GM12873 (cell line): ENCODE results near the gene ZNF566.

Source experiments
- CTCF ChIP-seq: IDR thresholded peaks from 2 replicates; pipeline ENCODE4 v1.5.1; 2012; ENCODE audit warnings: low read depth, mild to moderate bottlenecking, moderate library complexity, low read length, control low read depth; ENCODE audit not compliant: insufficient read depth; ENCODE audit errors: missing control alignments

Gene ZNF566

GRCh38 chr19:36488118-36488845 is 1.1 kb downstream of the ZNF566 start:
- no peak for TF ChIP-seq CTCF

- TF ChIP-seq CTCF, result no peak
These were observed 5.7 kb downstream of the ZNF566 start for GRCh38 chr19:36483653-36484052.

GRCh38 chr19:36482876-36483275 is 6.5 kb downstream of the ZNF566 start:
- TF ChIP-seq CTCF, result no peak

- no peak for TF ChIP-seq CTCF
These were observed 29.3 kb downstream of the ZNF566 start for GRCh38 chr19:36460046-36460445.

GRCh38 chr19:36456831-36457230 is 32.5 kb downstream of the ZNF566 start:
- TF ChIP-seq CTCF, result no peak

- no peak for TF ChIP-seq CTCF
These were observed 40.2 kb downstream of the ZNF566 start for GRCh38 chr19:36449059-36449670.

- no peak for TF ChIP-seq CTCF
These were observed 48.0 kb downstream of the ZNF566 start for GRCh38 chr19:36441339-36441738.
